ENCODE results near the gene PTH2. TPM values are rescaled to one million over a fixed set of nuclear protein-coding genes. Genes with fewer than 3 reads are reported as not detected.

Gene PTH2
- total and polyA plus RNA-seq, 7 donors = not detected

- intact Hi-C loops (cut with DNase I) = no loop called here
- TF ChIP-seq EP300 (IDR thresholded peaks at IDR 0.05) = no peak
- Histone ChIP-seq H3K4me1 (no peaks in the 10 kb centered on the region), H3K36me3 (no peaks in the 10 kb centered on the region), H3K27me3 (peaks cover 0 to 7% (median 0%) of the 10 kb centered on the region in 3 donors), H3K27ac (no peak overlapping the region), H3K4me3 (no peak overlapping the region), H3K9me3 (no peaks in the 10 kb centered on the region)
- WGBS, 2 donors = 79 to 80% methylated on average over 7 of the region's 7 CpGs
- DNase-seq = no peak
Measured at GRCh38 chr19:49407079-49407478, 16.2 kb downstream of the PTH2 start.

GRCh38 chr19:49403404-49404187, 19.6 kb downstream of the PTH2 start:
- DNase-seq = no peak
- TF ChIP-seq POLR2A (IDR thresholded peaks at IDR 0.05) (no peak), EP300 (IDR thresholded peaks at IDR 0.05) (no peak), POLR2AphosphoS5 (IDR thresholded peaks at IDR 0.05) (no peak)
- TF ChIP-seq, protein P1, sequence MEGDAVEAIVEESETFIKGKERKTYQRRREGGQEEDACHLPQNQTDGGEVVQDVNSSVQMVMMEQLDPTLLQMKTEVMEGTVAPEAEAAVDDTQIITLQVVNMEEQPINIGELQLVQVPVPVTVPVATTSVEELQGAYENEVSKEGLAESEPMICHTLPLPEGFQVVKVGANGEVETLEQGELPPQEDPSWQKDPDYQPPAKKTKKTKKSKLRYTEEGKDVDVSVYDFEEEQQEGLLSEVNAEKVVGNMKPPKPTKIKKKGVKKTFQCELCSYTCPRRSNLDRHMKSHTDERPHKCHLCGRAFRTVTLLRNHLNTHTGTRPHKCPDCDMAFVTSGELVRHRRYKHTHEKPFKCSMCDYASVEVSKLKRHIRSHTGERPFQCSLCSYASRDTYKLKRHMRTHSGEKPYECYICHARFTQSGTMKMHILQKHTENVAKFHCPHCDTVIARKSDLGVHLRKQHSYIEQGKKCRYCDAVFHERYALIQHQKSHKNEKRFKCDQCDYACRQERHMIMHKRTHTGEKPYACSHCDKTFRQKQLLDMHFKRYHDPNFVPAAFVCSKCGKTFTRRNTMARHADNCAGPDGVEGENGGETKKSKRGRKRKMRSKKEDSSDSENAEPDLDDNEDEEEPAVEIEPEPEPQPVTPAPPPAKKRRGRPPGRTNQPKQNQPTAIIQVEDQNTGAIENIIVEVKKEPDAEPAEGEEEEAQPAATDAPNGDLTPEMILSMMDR (IDR thresholded peaks at IDR 0.05) = no peak
- Histone ChIP-seq H3K27ac (no peak overlapping the region), H3K9me3 (no peaks in the 10 kb centered on the region), H3K4me3 (no peak overlapping the region), H3K27me3 (peaks cover 0 to 4% (median 0%) of the 10 kb centered on the region in 3 donors), H3K36me3 (no peaks in the 10 kb centered on the region), H3K4me1 (no peaks in the 10 kb centered on the region)
- intact Hi-C loops (cut with DNase I) = no loop called here
- WGBS, 2 donors = 57 to 69% methylated on average over 7 of the region's 7 CpGs

DNA sequence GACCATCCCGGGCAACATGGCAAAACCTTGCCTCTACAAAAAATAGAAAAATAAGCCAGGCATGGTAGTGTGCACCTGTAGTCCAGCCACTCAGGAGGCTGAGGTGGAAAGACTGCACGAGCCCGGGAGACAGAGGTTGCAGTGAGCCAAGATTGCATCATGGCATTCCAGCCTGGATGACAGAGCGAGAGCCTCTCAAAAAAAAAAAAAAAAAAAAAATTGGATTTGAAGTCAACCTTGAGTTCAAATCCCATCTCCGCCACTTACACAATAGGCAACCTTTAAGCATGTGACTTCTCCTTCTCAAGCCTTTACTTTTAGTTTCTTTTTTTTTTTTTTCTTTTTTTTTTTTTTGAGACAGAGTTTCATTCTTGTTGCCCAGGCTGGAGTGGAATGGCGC, 23.2 kb downstream of the PTH2 start:
- Histone ChIP-seq H3K4me3 (no peak overlapping the region), H3K9me3 (no peaks in the 10 kb centered on the region), H3K4me1 (no peaks in the 10 kb centered on the region), H3K36me3 (no peaks in the 10 kb centered on the region), H3K27me3 (peaks cover under 1 to 19% (median 2%) of the 10 kb centered on the region in 3 donors), H3K27ac (no peak overlapping the region)
- intact Hi-C loops (cut with DNase I) = no loop called here
- DNase-seq = no peak
- 91 to 92% methylated on average over 6 of the region's 6 CpGs for WGBS, 2 donors
- no peak for TF ChIP-seq POLR2A (IDR thresholded peaks at IDR 0.05)
- no peak for TF ChIP-seq EP300 (IDR thresholded peaks at IDR 0.05)
- TF ChIP-seq, protein P1 (IDR thresholded peaks at IDR 0.05) = no peak
- TF ChIP-seq POLR2AphosphoS5 (IDR thresholded peaks at IDR 0.05) = no peak

GRCh38 chr19:49398931-49399330, 24.3 kb downstream of the PTH2 start:
- intact Hi-C loops (cut with DNase I) = no loop called here
- WGBS, 2 donors = 83 to 89% methylated on average over 6 of the region's 6 CpGs

GRCh38 chr19:49398001-49398615, 25.1 kb downstream of the PTH2 start:
- no peaks in the 10 kb centered on the region for H3K4me1 ChIP-seq
- H3K27ac ChIP-seq = no peak overlapping the region
- no peak for TF ChIP-seq POLR2AphosphoS5 (IDR thresholded peaks at IDR 0.05)
- no peak for TF ChIP-seq EP300 (IDR thresholded peaks at IDR 0.05)
- TF ChIP-seq POLR2A (IDR thresholded peaks at IDR 0.05) = no peak
- TF ChIP-seq, protein P1 (IDR thresholded peaks at IDR 0.05) = no peak
- WGBS, 2 donors = 66 to 72% methylated on average over 11 of the region's 11 CpGs
- DNase-seq = no peak
- H3K27me3 ChIP-seq = peaks cover 6 to 29% (median 14%) of the 10 kb centered on the region in 3 donors
- H3K36me3 ChIP-seq = no peaks in the 10 kb centered on the region
- no peaks in the 10 kb centered on the region for H3K9me3 ChIP-seq
- H3K4me3 ChIP-seq = no peak overlapping the region
- intact Hi-C loops (cut with DNase I) = no loop called here

More at GRCh38 chr19:49398931-49399330, 24.3 kb downstream of the PTH2 start:
- Histone ChIP-seq H3K4me1 (no peaks in the 10 kb centered on the region), H3K36me3 (no peaks in the 10 kb centered on the region), H3K27me3 (peaks cover 6 to 26% (median 12%) of the 10 kb centered on the region in 3 donors), H3K9me3 (no peaks in the 10 kb centered on the region), H3K27ac (no peak overlapping the region), H3K4me3 (no peak overlapping the region)
- no peak for DNase-seq
- no peak for TF ChIP-seq EP300 (IDR thresholded peaks at IDR 0.05)
- no peak for TF ChIP-seq POLR2AphosphoS5 (IDR thresholded peaks at IDR 0.05)
- TF ChIP-seq, protein P1 (IDR thresholded peaks at IDR 0.05) = no peak

All from sigmoid colon (tissue), 7 donors.